IMR-90 (cell line): ENCODE results near the gene MBL2. TPM values are rescaled to one million over a fixed set of nuclear protein-coding genes. Genes with fewer than 3 reads are reported as not detected.

Source experiments
- ATAC-seq: fragments of 200-7000 bp; cut with Tn5 transposase; 2 replicates; pipeline ENCODE4 v1.9.1; 2020; ENCODE audit warnings: low read depth, mild to moderate bottlenecking, moderate library complexity
- BruUV-seq: library from RNA; stranded (reverse); fragments of 400-500 nt; replicated peaks from 2 replicates; lab custom pipeline; 2021; lab: Mats Ljungman, UMichigan
- CTCF ChIA-PET: fragments of 300-600 bp; formaldehyde crosslinking; extraction: SDS; loops from one replicate; lab custom pipeline; 2021; ENCODE audit warnings: antibody characterized with exemption; lab: Yijun Ruan, JAX
- POLR2A ChIA-PET: fragments of 300-600 bp; sonication (Branson Sonifier 250); formaldehyde crosslinking; loops from one replicate; lab custom pipeline; 2022; ENCODE audit warnings: antibody characterized with exemption; ENCODE audit not compliant: unreplicated experiment; lab: Charles Lee
- DNase-seq: peaks from one replicate; pipeline ENCODE4 v3.0.0; 2013
- H2AFZ ChIP-seq: replicated peaks from 2 replicates; pipeline ENCODE3; 2013; ENCODE audit warnings: low read length, mild to moderate bottlenecking; ENCODE audit not compliant: poor library complexity
- H2AK5ac ChIP-seq: 2 replicates; pipeline ENCODE4 v1.6.1; 2013; ENCODE audit warnings: low read depth, low read length, inconsistent platforms
- H2AK9ac ChIP-seq: replicated peaks from 2 replicates; pipeline ENCODE3; 2013; ENCODE audit warnings: mild to moderate bottlenecking, low read depth, low read length, moderate library complexity; ENCODE audit not compliant: poor library complexity
- H2BK120ac ChIP-seq: 2 replicates; pipeline ENCODE4 v1.6.1; 2013; ENCODE audit warnings: low read depth, low read length, inconsistent platforms
- H2BK15ac ChIP-seq: 3 replicates; pipeline ENCODE4 v1.6.1; 2013; ENCODE audit warnings: low read depth, low read length, inconsistent platforms
- H2BK20ac ChIP-seq: 2 replicates; pipeline ENCODE4 v1.6.1; 2013; ENCODE audit warnings: low read depth, mild to moderate bottlenecking, inconsistent platforms, low read length, moderate library complexity
- H2BK5ac ChIP-seq: 2 replicates; pipeline ENCODE4 v1.6.1; 2013; ENCODE audit warnings: mild to moderate bottlenecking, low read depth, low read length, inconsistent platforms; ENCODE audit not compliant: poor library complexity, severe bottlenecking
- H3K14ac ChIP-seq: replicated peaks from 2 replicates; pipeline ENCODE4 v1.6.1; 2013; ENCODE audit warnings: low read depth, low read length, inconsistent platforms
- H3K18ac ChIP-seq: 2 replicates; pipeline ENCODE4 v1.6.1; 2013; ENCODE audit warnings: low read depth, low read length, control low read depth
- H3K23ac ChIP-seq: 2 replicates; pipeline ENCODE4 v1.6.1; 2013; ENCODE audit warnings: low read depth, low read length, inconsistent platforms
- H3K27ac ChIP-seq: 2 replicates; pipeline ENCODE4 v1.5.1; 2013; ENCODE audit warnings: mild to moderate bottlenecking, control low read depth, low read length; ENCODE audit not compliant: insufficient read depth
- H3K27me3 ChIP-seq: 2 replicates; pipeline ENCODE4 v1.6.1; 2013; ENCODE audit warnings: low read length; ENCODE audit not compliant: control insufficient read depth, insufficient read depth
- H3K36me3 ChIP-seq: 2 replicates; pipeline ENCODE4 v1.6.1; 2013; ENCODE audit warnings: low read length, mixed read lengths; ENCODE audit not compliant: control insufficient read depth, insufficient read depth
- H3K4ac ChIP-seq: 2 replicates; pipeline ENCODE4 v1.6.1; 2013; ENCODE audit warnings: low read depth, low read length, inconsistent platforms
- H3K4me1 ChIP-seq: 2 replicates; pipeline ENCODE4 v1.6.1; 2013; ENCODE audit warnings: low read length, mixed read lengths; ENCODE audit not compliant: control insufficient read depth, insufficient read depth
- H3K4me2 ChIP-seq: 2 replicates; pipeline ENCODE4 v1.6.1; 2013; ENCODE audit warnings: low read depth, mild to moderate bottlenecking, control low read depth, low read length, moderate library complexity
- H3K4me3 ChIP-seq: 2 replicates; pipeline ENCODE4 v1.5.1; 2013; ENCODE audit warnings: low read depth, mild to moderate bottlenecking, control low read depth, low read length, moderate library complexity; ENCODE audit not compliant: insufficient read depth
- H3K56ac ChIP-seq: 2 replicates; pipeline ENCODE4 v1.6.1; 2013; ENCODE audit warnings: low read length, inconsistent platforms; ENCODE audit not compliant: insufficient read depth; ENCODE audit errors: extremely low read depth
- H3K79me1 ChIP-seq, 2 experiments: 2 replicates each; pipeline ENCODE4 v1.6.1; 2013; ENCODE audit warnings: low read length in 2 of 2, inconsistent platforms in 1 of 2, low read depth in 1 of 2
- H3K9ac ChIP-seq: 2 replicates; pipeline ENCODE4 v1.6.1; 2013; ENCODE audit warnings: low read depth, low read length, control low read depth
- H3K9me1 ChIP-seq: 2 replicates; pipeline ENCODE4 v1.6.1; 2013; ENCODE audit warnings: low read length, inconsistent platforms; ENCODE audit not compliant: insufficient read depth
- H3K9me3 ChIP-seq: 2 replicates; pipeline ENCODE4 v1.6.1; 2013; ENCODE audit warnings: low read length; ENCODE audit not compliant: control insufficient read depth, insufficient read depth
- H4K20me1 ChIP-seq: 2 replicates; pipeline ENCODE4 v1.6.1; 2013; ENCODE audit warnings: low read length, inconsistent platforms; ENCODE audit not compliant: insufficient read depth
- H4K5ac ChIP-seq: 2 replicates; pipeline ENCODE4 v1.6.1; 2013; ENCODE audit warnings: mild to moderate bottlenecking, low read depth, low read length, control low read depth
- H4K8ac ChIP-seq, 2 experiments: 2 replicates each; pipeline ENCODE4 v1.6.1; 2013; ENCODE audit warnings: low read depth in 2 of 2, low read length in 2 of 2, control low read depth in 1 of 2, inconsistent platforms in 1 of 2
- H4K91ac ChIP-seq: 2 replicates; pipeline ENCODE4 v1.6.1; 2013; ENCODE audit warnings: low read depth, low read length, inconsistent platforms; ENCODE audit not compliant: insufficient read depth
- BHLHE40 ChIP-seq: fragments of 150-350 bp; IDR thresholded peaks from 2 replicates; pipeline ENCODE4 v1.6.1; 2016; ENCODE audit warnings: mild to moderate bottlenecking, low read depth, low read length
- CEBPB ChIP-seq: IDR thresholded peaks from 2 replicates; pipeline ENCODE4 v1.6.1; 2012; ENCODE audit warnings: low read depth, low read length, improper control_type of control experiment
- CHD1 ChIP-seq: IDR thresholded peaks from 2 replicates; pipeline ENCODE4 v1.6.1; 2012; ENCODE audit warnings: low read depth, low read length, improper control_type of control experiment
- FOS ChIP-seq: fragments of 150-350 bp; IDR thresholded peaks from 2 replicates; pipeline ENCODE4 v1.6.1; 2016; ENCODE audit warnings: low read depth, low read length
- MAFK ChIP-seq: IDR thresholded peaks from 2 replicates; pipeline ENCODE4 v1.6.1; 2012; ENCODE audit warnings: low read depth, low read length, improper control_type of control experiment
- MAZ ChIP-seq: IDR thresholded peaks from 2 replicates; pipeline ENCODE4 v1.6.1; 2012; ENCODE audit warnings: low read depth, mild to moderate bottlenecking, low read length, improper control_type of control experiment, moderate library complexity, borderline replicate concordance
- MXI1 ChIP-seq: IDR thresholded peaks from 2 replicates; pipeline ENCODE4 v1.6.1; 2012; ENCODE audit warnings: low read depth, mild to moderate bottlenecking, low read length, moderate library complexity, borderline replicate concordance
- NFE2L2 ChIP-seq: fragments of 150-350 bp; IDR thresholded peaks from 2 replicates; pipeline ENCODE4 v1.6.1; 2016; ENCODE audit warnings: low read depth, mild to moderate bottlenecking, low read length
- POLR2A ChIP-seq: IDR thresholded peaks from 2 replicates; pipeline ENCODE4 v1.6.1; 2012; ENCODE audit warnings: mild to moderate bottlenecking, low read depth, low read length
- RAD21 ChIP-seq: IDR thresholded peaks from 2 replicates; pipeline ENCODE4 v1.6.1; 2012; ENCODE audit warnings: low read length, improper control_type of control experiment
- RCOR1 ChIP-seq: IDR thresholded peaks from 2 replicates; pipeline ENCODE4 v1.6.1; 2012; ENCODE audit warnings: mild to moderate bottlenecking, low read length, improper control_type of control experiment; ENCODE audit not compliant: insufficient replicate concordance
- RFX5 ChIP-seq: IDR thresholded peaks from 2 replicates; pipeline ENCODE4 v1.8.0; 2012; ENCODE audit warnings: low read depth, mild to moderate bottlenecking, low read length, moderate library complexity
- SMC3 ChIP-seq: fragments of 150-350 bp; IDR thresholded peaks from 2 replicates; pipeline ENCODE4 v1.6.1; 2016; ENCODE audit warnings: low read depth, mild to moderate bottlenecking, antibody characterized with exemption, low read length, moderate library complexity
- WGBS, 2 experiments: methylation state at CpG; one replicate each; pipeline versions ENCODE4 v1.1.5 to v1.1.7; 2013; ENCODE audit warnings: missing lambda C conversion rate in 2 of 2; ENCODE audit not compliant: insufficient read length in 1 of 2; ENCODE audit errors: extremely low coverage in 2 of 2; 5-methylcytosine and 5-hydroxymethylcytosine counted together
- dilution Hi-C: fragments of 300-500 bp; cut with HindIII; formaldehyde crosslinking; loops from one replicate; pipeline ENCODE4 v1.14.3; 2018; ENCODE audit warnings: low sequenced_read_pairs; ENCODE audit not compliant: unreplicated experiment
- in situ Hi-C: fragments of 300-500 bp; cut with MboI; formaldehyde crosslinking; loops from 3 replicates; pipeline ENCODE4 v1.14.3; 2019; ENCODE audit warnings: low sequenced_read_pairs, inconsistent platforms, mixed read lengths
- intact Hi-C: fragments of 100-400 bp; cut with micrococcal nuclease; formaldehyde crosslinking; loops from 2 replicates; pipeline ENCODE4 v1.10.0; 2022
- polyA plus RNA-seq, 3 experiments: library from polyadenylated mRNA; depleted of rRNA; stranded (reverse); fragments of >200 nt; gene quantifications; 2 replicates each; pipeline ENCODE4 v1.2.3, GENCODE V29; 2012; ENCODE audit warnings: low replicate concordance in 1 of 3
- total RNA-seq: library from RNA; depleted of rRNA; stranded (reverse); fragments of >200 nt; gene quantifications from 2 replicates; pipeline ENCODE4 v1.2.3, GENCODE V29; 2012
- TF ChIP-seq, protein P1 (sequence below): conservative IDR thresholded peaks from 2 replicates; pipeline ENCODE4 v1.5.1; 2012; ENCODE audit warnings: mild to moderate bottlenecking, low read depth, low read length, improper control_type of control experiment
- TF ChIP-seq, protein P2 (sequence below): fragments of 150-350 bp; IDR thresholded peaks from 2 replicates; pipeline ENCODE4 v1.6.1; 2017; ENCODE audit warnings: mild to moderate bottlenecking, antibody characterized with exemption, low read length, low read depth
- TF ChIP-seq, protein P3 (sequence below): fragments of 150-350 bp; IDR thresholded peaks from 2 replicates; pipeline ENCODE4 v1.6.1; 2016; ENCODE audit warnings: low read depth, mild to moderate bottlenecking, low read length, moderate library complexity, borderline replicate concordance

Gene MBL2
- total and polyA plus RNA-seq, 2 of the 4 experiments (the other 2 are of a cell fraction) = not detected

DNA sequence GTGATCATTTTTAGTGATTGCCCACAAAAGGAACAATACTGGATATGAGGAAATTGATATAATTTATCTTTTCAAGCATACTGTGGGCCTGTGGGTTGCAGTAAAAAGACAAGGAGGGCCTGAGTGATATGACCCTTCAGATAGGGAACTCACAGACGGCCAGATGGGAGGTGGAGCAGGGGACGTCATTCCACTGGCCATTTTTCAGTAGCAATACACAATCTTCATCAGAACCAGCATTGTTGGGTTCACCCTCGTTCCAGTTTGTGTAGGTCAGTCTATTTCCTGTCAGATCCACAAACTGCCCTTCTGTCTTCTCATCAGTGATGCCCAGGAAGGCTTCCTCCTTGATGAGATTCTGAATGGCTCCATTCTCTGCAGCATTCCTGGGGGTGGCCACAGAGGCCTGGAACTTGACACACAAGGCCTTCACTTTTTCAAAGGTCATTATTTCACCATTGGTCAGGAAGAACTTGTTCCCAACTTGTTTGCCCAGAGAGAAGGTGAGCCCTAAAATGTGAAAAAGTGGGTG, 4.5 kb downstream of the MBL2 start:
- H2BK15ac ChIP-seq = no peak overlapping the region
- dilution Hi-C loops (no loop called here), in situ Hi-C loops (no loop called here), intact Hi-C loops (no loop called here)
- H3K23ac ChIP-seq = no peak overlapping the region
- no peak overlapping the region for H3K9ac ChIP-seq
- H4K5ac ChIP-seq = no peak overlapping the region
- TF ChIP-seq NFE2L2 (no peak), MXI1 (no peak), RAD21 (no peak), RCOR1 (no peak), BHLHE40 (no peak), CEBPB (no peak), CHD1 (no peak), SMC3 (no peak), MAFK (no peak), RFX5 (no peak), FOS (no peak), POLR2A (no peak), MAZ (no peak)
- TF ChIP-seq, protein P1, sequence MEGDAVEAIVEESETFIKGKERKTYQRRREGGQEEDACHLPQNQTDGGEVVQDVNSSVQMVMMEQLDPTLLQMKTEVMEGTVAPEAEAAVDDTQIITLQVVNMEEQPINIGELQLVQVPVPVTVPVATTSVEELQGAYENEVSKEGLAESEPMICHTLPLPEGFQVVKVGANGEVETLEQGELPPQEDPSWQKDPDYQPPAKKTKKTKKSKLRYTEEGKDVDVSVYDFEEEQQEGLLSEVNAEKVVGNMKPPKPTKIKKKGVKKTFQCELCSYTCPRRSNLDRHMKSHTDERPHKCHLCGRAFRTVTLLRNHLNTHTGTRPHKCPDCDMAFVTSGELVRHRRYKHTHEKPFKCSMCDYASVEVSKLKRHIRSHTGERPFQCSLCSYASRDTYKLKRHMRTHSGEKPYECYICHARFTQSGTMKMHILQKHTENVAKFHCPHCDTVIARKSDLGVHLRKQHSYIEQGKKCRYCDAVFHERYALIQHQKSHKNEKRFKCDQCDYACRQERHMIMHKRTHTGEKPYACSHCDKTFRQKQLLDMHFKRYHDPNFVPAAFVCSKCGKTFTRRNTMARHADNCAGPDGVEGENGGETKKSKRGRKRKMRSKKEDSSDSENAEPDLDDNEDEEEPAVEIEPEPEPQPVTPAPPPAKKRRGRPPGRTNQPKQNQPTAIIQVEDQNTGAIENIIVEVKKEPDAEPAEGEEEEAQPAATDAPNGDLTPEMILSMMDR = no peak
- TF ChIP-seq, protein P2, sequence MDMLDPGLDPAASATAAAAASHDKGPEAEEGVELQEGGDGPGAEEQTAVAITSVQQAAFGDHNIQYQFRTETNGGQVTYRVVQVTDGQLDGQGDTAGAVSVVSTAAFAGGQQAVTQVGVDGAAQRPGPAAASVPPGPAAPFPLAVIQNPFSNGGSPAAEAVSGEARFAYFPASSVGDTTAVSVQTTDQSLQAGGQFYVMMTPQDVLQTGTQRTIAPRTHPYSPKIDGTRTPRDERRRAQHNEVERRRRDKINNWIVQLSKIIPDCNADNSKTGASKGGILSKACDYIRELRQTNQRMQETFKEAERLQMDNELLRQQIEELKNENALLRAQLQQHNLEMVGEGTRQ = no peak
- TF ChIP-seq, protein P3, sequence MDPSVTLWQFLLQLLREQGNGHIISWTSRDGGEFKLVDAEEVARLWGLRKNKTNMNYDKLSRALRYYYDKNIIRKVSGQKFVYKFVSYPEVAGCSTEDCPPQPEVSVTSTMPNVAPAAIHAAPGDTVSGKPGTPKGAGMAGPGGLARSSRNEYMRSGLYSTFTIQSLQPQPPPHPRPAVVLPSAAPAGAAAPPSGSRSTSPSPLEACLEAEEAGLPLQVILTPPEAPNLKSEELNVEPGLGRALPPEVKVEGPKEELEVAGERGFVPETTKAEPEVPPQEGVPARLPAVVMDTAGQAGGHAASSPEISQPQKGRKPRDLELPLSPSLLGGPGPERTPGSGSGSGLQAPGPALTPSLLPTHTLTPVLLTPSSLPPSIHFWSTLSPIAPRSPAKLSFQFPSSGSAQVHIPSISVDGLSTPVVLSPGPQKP = no peak
- H3K36me3 ChIP-seq = no peaks in the 10 kb centered on the region
- no peak overlapping the region for H2BK20ac ChIP-seq
- no peak overlapping the region for H3K18ac ChIP-seq
- no peak overlapping the region for H3K14ac ChIP-seq
- no peaks in the 10 kb centered on the region for H3K4me1 ChIP-seq
- H2BK5ac ChIP-seq = no peak overlapping the region
- H2BK120ac ChIP-seq = no peak overlapping the region
- H3K4me3 ChIP-seq = no peak overlapping the region
- ChIA-PET POLR2A (no interaction called here), CTCF (no interaction called here)
- ATAC-seq (no peak), DNase-seq (no peak)
- no peaks in the 10 kb centered on the region for H3K9me3 ChIP-seq
- no peak overlapping the region for H2AFZ ChIP-seq
- 60% methylated on average over 1 of the region's 3 CpGs; no CpG with 5 or more reads in 1 of the 2 experiments for WGBS, 2 experiments
- no peaks in the 10 kb centered on the region for H3K79me1 ChIP-seq
- H3K4ac ChIP-seq = no peak overlapping the region
- no peak overlapping the region for H3K4me2 ChIP-seq
- no peaks in the 10 kb centered on the region for H3K9me1 ChIP-seq
- no TSS peak for BruUV-seq
- no peak overlapping the region for H4K91ac ChIP-seq
- H3K27me3 ChIP-seq = peaks cover 2% of the 10 kb centered on the region; the same call in 1 of the 2 replicates
- H4K8ac ChIP-seq = no peak overlapping the region
- no peak overlapping the region for H3K56ac ChIP-seq
- no peak overlapping the region for H2AK9ac ChIP-seq
- H3K27ac ChIP-seq = no peak overlapping the region
- no peaks in the 10 kb centered on the region for H4K20me1 ChIP-seq
- no peak overlapping the region for H2AK5ac ChIP-seq
